CD4-positive, alpha-beta T cell treated with Interleukin-6 for 4 hours (primary cell): Measurements from ENCODE around the gene MIOX.

Experiments
- DNase-seq: peaks from one replicate; pipeline ENCODE4 v3.0.0-alpha.2; 2020; ENCODE audit warnings: mixed read lengths

MIOX gene

GRCh38 chr22:50455201-50455600, 31.5 kb upstream of the MIOX start:
- DNase-seq, result no peak

DNA sequence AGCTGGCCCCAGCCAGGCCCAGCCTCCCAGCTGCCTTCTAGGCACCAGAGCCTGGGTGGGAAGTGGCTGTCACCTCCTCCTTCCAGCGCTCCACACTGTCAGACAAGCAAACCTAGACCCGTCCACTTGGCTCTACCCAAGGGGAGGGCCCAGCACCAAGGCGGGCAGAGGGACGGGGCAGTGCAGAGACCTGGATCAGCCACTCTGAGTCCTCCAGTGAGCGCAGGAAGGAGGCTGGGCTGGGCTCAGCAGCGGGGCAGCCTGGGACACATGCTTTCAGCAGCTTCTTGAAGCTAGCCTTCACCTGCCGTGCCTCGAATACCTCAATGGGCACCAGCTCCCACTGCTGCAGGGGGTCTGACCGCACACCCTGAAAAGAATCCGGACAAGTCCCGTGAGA, 30.6 kb upstream of the MIOX start:
- DNase-seq, result no peak

GRCh38 chr22:50456466-50457234, 30.0 kb upstream of the MIOX start:
- DNase-seq, result peak; percentile 27

GRCh38 chr22:50459016-50459415, 27.6 kb upstream of the MIOX start:
- DNase-seq, result no peak

DNA sequence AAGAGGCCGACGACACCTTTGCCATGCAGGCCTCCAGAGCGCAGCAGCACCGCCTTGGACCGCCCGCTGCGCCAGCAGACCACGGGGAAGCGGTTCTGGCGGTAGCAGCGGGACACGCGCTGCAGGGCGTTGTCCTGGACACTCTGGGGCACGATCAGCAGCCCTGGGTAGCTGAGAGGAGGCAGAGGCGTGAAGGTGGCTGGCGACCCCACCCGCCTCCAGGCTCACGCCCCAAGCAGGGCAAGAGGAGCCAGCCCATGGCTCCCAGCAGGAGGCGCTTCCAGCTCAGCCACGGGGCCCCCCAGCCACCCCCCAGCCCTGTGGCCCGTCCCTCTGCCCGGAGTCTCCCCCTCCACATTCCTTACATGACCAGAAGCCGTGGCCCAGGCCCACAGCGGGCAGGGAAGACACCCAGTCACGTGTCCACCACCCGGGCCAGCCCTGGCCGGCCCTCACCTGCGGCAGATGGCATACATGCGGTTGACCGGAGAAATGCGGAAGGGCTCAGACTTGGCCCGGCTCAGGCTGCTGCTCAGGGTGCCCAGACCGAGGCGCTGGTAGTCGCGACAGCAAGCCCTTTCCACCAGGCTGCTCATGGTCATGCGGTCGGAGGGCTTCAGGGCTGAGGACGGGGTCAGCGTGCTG, 27.0 kb upstream of the MIOX start:
- no peak for DNase-seq

- DNase-seq, result no peak
Measured at GRCh38 chr22:50460938-50461337, 25.7 kb upstream of the MIOX start.

DNA sequence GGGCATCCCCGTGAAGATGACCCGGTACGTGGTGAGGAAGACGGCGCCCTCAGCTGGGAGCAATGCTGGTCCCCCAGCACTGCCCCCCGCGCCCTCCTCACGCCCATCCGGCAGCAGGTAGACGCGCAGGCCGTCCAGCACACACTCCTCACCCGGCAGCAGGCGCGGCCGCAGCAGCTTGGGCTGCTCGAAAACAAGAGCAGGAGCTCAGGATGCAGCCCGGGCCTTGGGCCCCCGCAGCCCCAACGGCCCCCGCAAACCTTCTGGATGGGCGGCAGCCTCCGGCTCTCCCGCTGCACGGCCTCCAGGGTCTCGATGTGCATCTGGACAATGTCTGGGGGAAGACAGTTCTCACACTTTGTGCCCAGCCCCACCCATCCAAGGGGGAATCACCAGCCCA, 25.1 kb upstream of the MIOX start:
- DNase-seq, result no peak

DNA sequence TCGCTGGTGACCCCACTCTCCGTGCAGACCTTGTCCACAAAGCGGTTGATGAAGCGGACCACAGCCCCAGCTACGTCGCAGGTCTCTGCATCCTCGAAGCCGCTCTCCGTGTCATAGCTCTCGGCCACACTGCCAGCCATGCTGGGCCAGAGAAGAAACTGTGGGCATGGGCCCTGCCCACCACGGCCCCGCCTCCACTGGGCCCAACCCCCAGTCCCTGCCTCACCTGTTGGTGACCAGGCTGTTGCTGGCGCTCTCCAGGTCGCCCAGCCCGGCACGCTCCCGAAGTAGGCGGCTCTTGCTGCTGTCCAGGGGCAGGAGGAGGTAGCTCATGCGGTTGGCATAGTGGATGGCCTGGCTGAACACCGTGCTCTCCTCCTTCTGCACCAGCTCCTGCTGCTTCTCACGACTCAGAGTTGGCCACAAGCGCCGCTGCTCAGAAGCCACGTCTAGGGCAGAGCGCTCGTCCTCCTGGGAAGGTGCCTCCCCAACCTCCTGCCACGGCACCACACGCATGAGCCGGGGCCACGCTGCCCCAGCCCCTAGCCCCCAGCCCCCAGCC, 24.6 kb upstream of the MIOX start:
- no peak for DNase-seq

- DNase-seq, result no peak
Measured at GRCh38 chr22:50463188-50463900, 23.3 kb upstream of the MIOX start.

- DNase-seq, result no peak
Measured at GRCh38 chr22:50464451-50464850, 22.2 kb upstream of the MIOX start.

- no peak for DNase-seq
Measured at GRCh38 chr22:50465066-50465930, 21.4 kb upstream of the MIOX start.

- no peak for DNase-seq
Measured at GRCh38 chr22:50467341-50467740, 19.3 kb upstream of the MIOX start.

DNA sequence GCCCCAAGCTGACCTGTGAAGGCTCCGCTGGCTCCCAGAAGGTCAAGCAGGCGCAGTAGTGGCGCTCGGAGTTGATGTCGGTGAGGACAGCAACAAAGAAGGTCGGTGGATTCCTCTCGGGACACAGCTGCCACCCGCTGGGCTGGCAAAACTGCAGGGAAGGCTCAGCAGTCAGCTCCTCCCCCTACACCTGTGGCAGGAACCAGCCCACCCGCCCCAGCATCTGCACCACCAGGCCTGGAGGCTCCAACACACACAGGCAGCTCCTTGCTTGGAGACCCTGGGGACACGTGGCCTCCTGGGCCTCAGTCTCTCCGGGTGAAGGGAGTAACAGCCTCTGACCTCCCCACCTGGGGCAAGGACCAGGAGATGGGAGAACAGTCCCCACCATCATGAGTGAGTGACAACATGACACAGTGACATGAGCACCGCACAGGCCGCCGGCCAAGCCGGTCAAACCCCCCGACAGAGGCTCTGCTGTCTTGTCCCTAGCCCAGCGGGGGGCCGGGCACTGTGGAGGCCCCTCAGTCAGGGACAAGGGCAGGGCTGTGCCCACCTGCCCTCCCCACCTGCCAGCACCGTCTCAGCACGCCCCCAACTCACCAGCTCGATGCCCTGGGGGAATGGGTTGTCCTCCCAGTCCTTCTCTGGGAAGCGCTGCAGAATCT, 18.8 kb upstream of the MIOX start:
- DNase-seq, result no peak

- DNase-seq, result no peak
Measured at GRCh38 chr22:50468626-50469025, 18.0 kb upstream of the MIOX start.

GRCh38 chr22:50469377-50470305, 17.0 kb upstream of the MIOX start:
- DNase-seq, result peak; percentile 100

DNA sequence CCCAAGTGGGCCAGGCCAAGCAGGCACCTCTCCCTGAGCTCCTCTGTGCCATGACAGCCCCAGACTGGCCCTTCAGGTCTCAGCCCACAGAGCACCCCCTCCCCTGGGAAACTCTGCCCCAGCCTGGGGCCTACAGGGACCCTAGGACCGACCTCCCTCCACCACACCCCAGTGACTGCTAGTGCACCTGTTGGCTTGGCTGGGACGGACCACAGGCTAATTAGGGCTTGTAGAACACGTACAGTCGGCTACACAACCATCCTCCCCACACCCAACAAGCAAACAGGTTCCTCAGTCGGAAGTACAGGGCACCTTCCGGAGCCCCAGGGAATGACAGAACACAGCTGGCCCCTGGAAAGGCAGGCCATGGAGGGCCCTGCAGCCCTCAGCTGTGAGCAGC, 16.2 kb upstream of the MIOX start:
- DNase-seq, result no peak

GRCh38 chr22:50471197-50471847, 15.3 kb upstream of the MIOX start:
- no peak for DNase-seq

GRCh38 chr22:50471962-50472361, 14.7 kb upstream of the MIOX start:
- no peak for DNase-seq

- peak; percentile 62 for DNase-seq
Measured at GRCh38 chr22:50473088-50473487, 13.6 kb upstream of the MIOX start.
